HepG2 (cell line): Measurements from ENCODE around the gene LIFR. TPM values are rescaled to one million over a fixed set of nuclear protein-coding genes. Genes with fewer than 3 reads are reported as not detected.

Experiments used
- CEBPG ChIP-seq: IDR thresholded peaks from 2 replicates; pipeline ENCODE4 v1.6.1; 2016
- CENPBD1 ChIP-seq: sonication (generic); formaldehyde crosslinking; IDR thresholded peaks from 2 replicates; pipeline ENCODE4 v1.8.0; 2022; ENCODE audit warnings: missing genetic modification reagents, low read depth, mild to moderate bottlenecking, borderline replicate concordance
- CENPX ChIP-seq: sonication (generic); formaldehyde crosslinking; IDR thresholded peaks from 2 replicates; pipeline ENCODE4 v1.9.0; 2021; ENCODE audit warnings: mild to moderate bottlenecking, missing genetic modification reagents, moderate library complexity
- KLF16 ChIP-seq, 2 experiments: sonication (generic) in 1 of 2; formaldehyde crosslinking in 1 of 2; IDR thresholded peaks; 2 replicates each; pipeline versions ENCODE4 v1.6.1 to v1.8.0; 2016 to 2023; ENCODE audit warnings: missing genetic modification reagents in 2 of 2, missing compliant biosample characterization in 1 of 2
- MZF1 ChIP-seq: sonication (generic); formaldehyde crosslinking; IDR thresholded peaks from 2 replicates; pipeline ENCODE4 v1.8.1; 2023; ENCODE audit warnings: mild to moderate bottlenecking, missing genetic modification reagents, borderline replicate concordance
- RBAK ChIP-seq: sonication (generic); formaldehyde crosslinking; IDR thresholded peaks from 2 replicates; pipeline ENCODE4 v1.5.1; 2020; ENCODE audit warnings: mild to moderate bottlenecking, missing genetic modification reagents
- RFXANK ChIP-seq: IDR thresholded peaks from 2 replicates; pipeline ENCODE4 v1.6.1; 2016
- TIGD3 ChIP-seq: sonication (generic); formaldehyde crosslinking; IDR thresholded peaks from 2 replicates; pipeline ENCODE4 v1.5.1; 2020; ENCODE audit warnings: mild to moderate bottlenecking, missing genetic modification reagents, borderline replicate concordance
- ZBTB38 ChIP-seq: sonication (generic); formaldehyde crosslinking; IDR thresholded peaks from 2 replicates; pipeline ENCODE4 v1.5.1; 2020; ENCODE audit warnings: mild to moderate bottlenecking, missing genetic modification reagents
- ZNF142 ChIP-seq: sonication (generic); formaldehyde crosslinking; IDR thresholded peaks from 2 replicates; pipeline ENCODE4 v1.4.0; 2020; ENCODE audit warnings: missing genetic modification reagents
- ZNF205 ChIP-seq: IDR thresholded peaks from 2 replicates; pipeline ENCODE4 v1.6.1; 2018; ENCODE audit warnings: missing biosample characterization, missing genetic modification reagents
- polyA plus RNA-seq, 8 experiments: library from polyadenylated mRNA; depleted of rRNA in 3 of 8; stranded (reverse) in 7 of 8; unstranded in 1 of 8; fragments of >200 nt; fragmentation: Illumina TruSeq in 4 of 8; extraction: Trizol in 4 of 8; gene quantifications; 2 replicates each; pipeline versions ENCODE4 v1.2.1 to v1.2.3, GENCODE V29; 2011 to 2016; ENCODE audit warnings: low read depth in 4 of 8, missing spikeins in 1 of 8, mixed read lengths in 1 of 8; ENCODE audit not compliant: insufficient read depth in 1 of 8
- total RNA-seq, 5 experiments: library from RNA; depleted of rRNA; stranded (reverse); fragments of >200 nt; fragmentation: Illumina TruSeq; extraction: Trizol; gene quantifications; 2 replicates each; pipeline ENCODE4 v1.2.3, GENCODE V29; 2016; ENCODE audit warnings: low read depth in 1 of 5
- TF ChIP-seq, protein P1 (sequence below), 2 experiments: sonication (generic) in 1 of 2; formaldehyde crosslinking in 1 of 2; IDR thresholded peaks; 2 replicates each; pipeline versions ENCODE4 v1.6.1 to v1.9.0; 2014 to 2022; ENCODE audit warnings: antibody characterized with exemption in 1 of 2, borderline replicate concordance in 1 of 2, inconsistent platforms in 1 of 2, low read depth in 1 of 2, missing genetic modification reagents in 1 of 2
- TF ChIP-seq, protein P2 (sequence below): sonication (generic); formaldehyde crosslinking; IDR thresholded peaks from 2 replicates; pipeline ENCODE4 v1.5.0; 2020; ENCODE audit warnings: mild to moderate bottlenecking, missing genetic modification reagents

LIFR gene
- total and polyA plus RNA-seq, 2 of the 13 experiments (the other 11 are each of a cell fraction or from before 2014, with no cell fraction given), result 6.3 to 25.2 TPM

DNA sequence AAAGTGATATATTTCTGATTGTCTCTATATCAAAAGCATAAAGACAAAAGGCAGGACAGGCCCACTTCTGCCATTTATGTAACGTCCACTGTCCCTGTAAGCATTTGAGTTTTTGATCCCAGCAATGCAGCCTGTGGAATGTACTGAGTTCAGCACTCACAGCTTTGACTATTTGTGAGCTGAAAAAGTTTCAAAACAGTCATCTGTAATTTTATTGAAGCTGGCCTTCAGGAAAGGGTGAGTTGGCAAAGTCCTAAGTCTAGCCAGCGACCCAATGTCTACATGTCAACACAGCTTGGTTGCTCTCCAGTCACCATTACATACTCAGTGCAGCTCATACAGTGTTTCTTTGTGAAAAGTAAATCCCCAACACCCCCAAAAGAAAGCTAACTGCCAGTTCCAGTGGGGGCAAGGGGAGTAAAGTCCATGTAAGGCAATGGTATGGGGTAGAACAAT, 9.7 kb downstream of the LIFR start (continued):
- TF ChIP-seq, protein P1, sequence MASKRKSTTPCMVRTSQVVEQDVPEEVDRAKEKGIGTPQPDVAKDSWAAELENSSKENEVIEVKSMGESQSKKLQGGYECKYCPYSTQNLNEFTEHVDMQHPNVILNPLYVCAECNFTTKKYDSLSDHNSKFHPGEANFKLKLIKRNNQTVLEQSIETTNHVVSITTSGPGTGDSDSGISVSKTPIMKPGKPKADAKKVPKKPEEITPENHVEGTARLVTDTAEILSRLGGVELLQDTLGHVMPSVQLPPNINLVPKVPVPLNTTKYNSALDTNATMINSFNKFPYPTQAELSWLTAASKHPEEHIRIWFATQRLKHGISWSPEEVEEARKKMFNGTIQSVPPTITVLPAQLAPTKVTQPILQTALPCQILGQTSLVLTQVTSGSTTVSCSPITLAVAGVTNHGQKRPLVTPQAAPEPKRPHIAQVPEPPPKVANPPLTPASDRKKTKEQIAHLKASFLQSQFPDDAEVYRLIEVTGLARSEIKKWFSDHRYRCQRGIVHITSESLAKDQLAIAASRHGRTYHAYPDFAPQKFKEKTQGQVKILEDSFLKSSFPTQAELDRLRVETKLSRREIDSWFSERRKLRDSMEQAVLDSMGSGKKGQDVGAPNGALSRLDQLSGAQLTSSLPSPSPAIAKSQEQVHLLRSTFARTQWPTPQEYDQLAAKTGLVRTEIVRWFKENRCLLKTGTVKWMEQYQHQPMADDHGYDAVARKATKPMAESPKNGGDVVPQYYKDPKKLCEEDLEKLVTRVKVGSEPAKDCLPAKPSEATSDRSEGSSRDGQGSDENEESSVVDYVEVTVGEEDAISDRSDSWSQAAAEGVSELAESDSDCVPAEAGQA (IDR thresholded peaks at IDR 0.05; ENCODE audit: low read depth), result no peak
- TF ChIP-seq, protein P1 (CRISPR knock-in tag; IDR thresholded peaks at IDR 0.05; ENCODE audit: borderline replicate concordance), result no peak
- TF ChIP-seq, protein P2, sequence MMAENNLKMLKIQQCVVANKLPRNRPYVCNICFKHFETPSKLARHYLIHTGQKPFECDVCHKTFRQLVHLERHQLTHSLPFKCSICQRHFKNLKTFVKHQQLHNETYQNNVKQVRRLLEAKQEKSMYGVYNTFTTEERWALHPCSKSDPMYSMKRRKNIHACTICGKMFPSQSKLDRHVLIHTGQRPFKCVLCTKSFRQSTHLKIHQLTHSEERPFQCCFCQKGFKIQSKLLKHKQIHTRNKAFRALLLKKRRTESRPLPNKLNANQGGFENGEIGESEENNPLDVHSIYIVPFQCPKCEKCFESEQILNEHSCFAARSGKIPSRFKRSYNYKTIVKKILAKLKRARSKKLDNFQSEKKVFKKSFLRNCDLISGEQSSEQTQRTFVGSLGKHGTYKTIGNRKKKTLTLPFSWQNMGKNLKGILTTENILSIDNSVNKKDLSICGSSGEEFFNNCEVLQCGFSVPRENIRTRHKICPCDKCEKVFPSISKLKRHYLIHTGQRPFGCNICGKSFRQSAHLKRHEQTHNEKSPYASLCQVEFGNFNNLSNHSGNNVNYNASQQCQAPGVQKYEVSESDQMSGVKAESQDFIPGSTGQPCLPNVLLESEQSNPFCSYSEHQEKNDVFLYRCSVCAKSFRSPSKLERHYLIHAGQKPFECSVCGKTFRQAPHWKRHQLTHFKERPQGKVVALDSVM, result no peak
- no peak for TF ChIP-seq TIGD3 (CRISPR knock-in tag)
- no peak for TF ChIP-seq ZBTB38 (CRISPR knock-in tag)
- TF ChIP-seq CENPX (CRISPR knock-in tag), result no peak
- TF ChIP-seq KLF16 (CRISPR knock-in tag; IDR thresholded peaks at IDR 0.05), result no peak
- TF ChIP-seq MZF1 (CRISPR knock-in tag), result no peak
- no peak for TF ChIP-seq RFXANK
- TF ChIP-seq CEBPG (CRISPR knock-in tag), result peak; percentile 43; the same call in 1 of the 2 replicates
- no peak for TF ChIP-seq RBAK (CRISPR knock-in tag)
- TF ChIP-seq ZNF142, result no peak
- no peak for TF ChIP-seq ZNF205 (CRISPR knock-in tag)
- TF ChIP-seq CENPBD1 (CRISPR knock-in tag), result no peak
